Transverse colon (tissue), 4 donors: ENCODE measurements around the gene CDKL4.

Experiments
- EP300 ChIP-seq: sonication (generic); formaldehyde crosslinking; IDR thresholded peaks from one replicate; pipeline ENCODE4 v1.6.1; 2017; ENCODE audit warnings: antibody characterized with exemption, low read depth
- POLR2A ChIP-seq: fragments of 450-650 bp; IDR thresholded peaks from one replicate; pipeline ENCODE4 v1.6.1; 2016; ENCODE audit warnings: antibody characterized with exemption, mild to moderate bottlenecking, moderate library complexity
- POLR2AphosphoS5 ChIP-seq, 3 donors: sonication (generic); formaldehyde crosslinking; IDR thresholded peaks; one replicate each; pipeline ENCODE4 v1.6.1; 2016; ENCODE audit warnings: antibody characterized with exemption in 3 of 3
- TF ChIP-seq, protein P1 (sequence below), 5 experiments: fragments of 200-600 bp in 3 of 5; fragments of 450-650 bp in 2 of 5; sonication (generic) in 3 of 5; IDR thresholded peaks; 1 replicate in 2 of 5; 2 replicates in 3 of 5; pipeline ENCODE4 v1.5.1; 2016 to 2017; ENCODE audit warnings: antibody characterized with exemption in 5 of 5, inconsistent platforms in 3 of 5, mild to moderate bottlenecking in 2 of 5, moderate library complexity in 1 of 5

DNA sequence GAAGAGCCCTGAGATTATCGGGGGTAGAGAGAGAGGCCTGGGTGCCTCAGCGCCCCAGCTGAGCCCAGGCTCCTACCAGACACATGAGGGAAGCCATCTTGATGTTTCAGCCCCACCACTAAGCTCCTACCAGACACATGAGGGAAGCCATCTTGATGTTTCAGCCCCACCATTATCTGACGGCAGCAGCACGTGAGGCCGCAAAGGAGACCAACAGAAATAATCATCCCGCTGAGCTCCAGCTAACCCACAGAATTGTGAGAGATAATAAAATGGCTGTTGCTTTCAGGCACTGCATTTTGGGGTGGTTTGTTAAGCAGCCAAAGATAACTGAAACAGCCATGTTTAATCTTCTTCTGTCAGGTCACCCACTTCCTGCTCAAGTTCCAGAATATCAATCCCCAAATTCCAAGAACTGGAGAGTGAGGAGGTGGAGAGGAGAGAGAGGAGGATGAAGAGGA, 93.6 kb downstream of the CDKL4 start:
- TF ChIP-seq, protein P1, sequence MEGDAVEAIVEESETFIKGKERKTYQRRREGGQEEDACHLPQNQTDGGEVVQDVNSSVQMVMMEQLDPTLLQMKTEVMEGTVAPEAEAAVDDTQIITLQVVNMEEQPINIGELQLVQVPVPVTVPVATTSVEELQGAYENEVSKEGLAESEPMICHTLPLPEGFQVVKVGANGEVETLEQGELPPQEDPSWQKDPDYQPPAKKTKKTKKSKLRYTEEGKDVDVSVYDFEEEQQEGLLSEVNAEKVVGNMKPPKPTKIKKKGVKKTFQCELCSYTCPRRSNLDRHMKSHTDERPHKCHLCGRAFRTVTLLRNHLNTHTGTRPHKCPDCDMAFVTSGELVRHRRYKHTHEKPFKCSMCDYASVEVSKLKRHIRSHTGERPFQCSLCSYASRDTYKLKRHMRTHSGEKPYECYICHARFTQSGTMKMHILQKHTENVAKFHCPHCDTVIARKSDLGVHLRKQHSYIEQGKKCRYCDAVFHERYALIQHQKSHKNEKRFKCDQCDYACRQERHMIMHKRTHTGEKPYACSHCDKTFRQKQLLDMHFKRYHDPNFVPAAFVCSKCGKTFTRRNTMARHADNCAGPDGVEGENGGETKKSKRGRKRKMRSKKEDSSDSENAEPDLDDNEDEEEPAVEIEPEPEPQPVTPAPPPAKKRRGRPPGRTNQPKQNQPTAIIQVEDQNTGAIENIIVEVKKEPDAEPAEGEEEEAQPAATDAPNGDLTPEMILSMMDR (IDR thresholded peaks at IDR 0.05): no peak
- TF ChIP-seq EP300 (no peak), POLR2A (no peak), POLR2AphosphoS5 (IDR thresholded peaks at IDR 0.05) (no peak)
